NCI-H2227 (cell line): Measurements from ENCODE around the gene TNKS1BP1.

Experiments
- DNase-seq: peaks from one replicate; lab custom pipeline; 2025; ENCODE audit not compliant: unreplicated experiment; lab: John Stamatoyannopoulos, UW

The TNKS1BP1 gene

DNA sequence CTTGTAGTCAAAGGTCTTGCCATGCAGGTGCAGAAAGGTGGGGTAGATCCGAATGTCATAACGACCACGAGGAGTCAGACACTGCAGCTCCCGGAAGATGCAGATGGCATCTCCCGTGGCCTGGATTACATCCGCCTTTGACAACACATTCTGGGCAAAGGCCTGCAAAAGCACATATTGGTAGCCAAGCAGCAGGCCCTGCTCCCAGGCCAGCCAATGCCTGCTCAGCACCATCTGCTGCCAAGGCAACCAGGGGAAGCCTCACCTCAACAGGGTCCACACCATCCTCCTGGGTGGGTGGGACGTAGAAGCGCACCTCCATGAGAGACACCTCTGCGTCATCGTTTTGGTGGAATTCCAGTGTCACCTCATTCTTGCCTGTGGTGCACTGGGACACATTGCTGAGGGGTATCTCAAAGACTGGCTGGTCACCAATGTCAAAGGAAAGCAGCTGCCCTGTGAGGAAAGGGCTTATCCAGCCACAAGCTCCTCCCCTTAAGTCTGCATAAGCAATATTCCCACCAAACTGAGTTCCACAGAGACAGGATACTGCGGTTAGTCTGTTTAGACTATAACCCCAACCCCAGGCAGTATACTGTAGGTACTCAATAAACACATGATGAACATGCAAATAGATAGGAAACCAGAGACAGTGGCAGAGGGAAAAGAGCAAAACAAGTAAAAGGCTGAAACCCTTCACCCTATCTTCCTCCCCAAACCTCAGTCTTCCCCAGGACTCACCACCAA is 8.1 kb upstream of the TNKS1BP1 start:
- no peak for DNase-seq

DNA sequence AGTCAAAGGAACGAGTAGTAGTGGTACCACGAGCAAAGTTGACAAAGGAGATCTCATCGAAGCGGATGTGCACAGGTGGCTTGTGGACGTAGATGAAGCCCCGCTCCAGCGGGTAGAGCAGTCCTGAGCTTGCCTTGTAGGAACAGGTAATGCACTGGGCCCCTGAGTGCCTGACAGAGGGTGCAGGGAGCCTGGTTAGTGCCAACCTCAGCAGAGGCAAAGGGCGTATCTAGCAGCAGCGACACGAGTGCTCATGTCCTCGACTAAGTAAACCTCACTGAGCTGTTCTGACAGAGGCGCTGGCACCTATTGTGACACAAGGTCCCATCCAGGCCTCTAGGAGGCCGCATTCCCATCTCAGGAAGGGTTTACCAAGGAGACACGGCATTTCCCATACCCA is 7.0 kb upstream of the TNKS1BP1 start:
- no peak for DNase-seq

DNA sequence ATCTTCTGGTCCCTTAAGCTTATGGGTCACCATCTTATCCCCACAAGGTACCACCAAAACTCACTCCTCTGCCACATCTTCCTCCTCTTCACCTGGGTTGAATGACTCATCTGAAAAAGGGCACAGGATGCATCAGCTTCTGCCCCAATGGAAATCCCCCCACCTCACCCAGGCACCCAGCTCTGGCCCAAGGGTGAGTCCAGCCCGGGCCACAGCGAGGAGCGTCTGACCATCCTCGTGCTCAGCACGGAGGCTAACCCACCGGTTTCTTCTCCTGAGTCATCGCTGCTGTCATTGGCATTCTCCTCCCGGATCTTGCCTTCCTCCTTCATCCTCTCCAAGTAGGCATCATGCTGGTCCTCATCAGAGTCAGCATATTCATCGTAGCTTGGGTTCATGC is 5.3 kb upstream of the TNKS1BP1 start:
- no peak for DNase-seq

DNA sequence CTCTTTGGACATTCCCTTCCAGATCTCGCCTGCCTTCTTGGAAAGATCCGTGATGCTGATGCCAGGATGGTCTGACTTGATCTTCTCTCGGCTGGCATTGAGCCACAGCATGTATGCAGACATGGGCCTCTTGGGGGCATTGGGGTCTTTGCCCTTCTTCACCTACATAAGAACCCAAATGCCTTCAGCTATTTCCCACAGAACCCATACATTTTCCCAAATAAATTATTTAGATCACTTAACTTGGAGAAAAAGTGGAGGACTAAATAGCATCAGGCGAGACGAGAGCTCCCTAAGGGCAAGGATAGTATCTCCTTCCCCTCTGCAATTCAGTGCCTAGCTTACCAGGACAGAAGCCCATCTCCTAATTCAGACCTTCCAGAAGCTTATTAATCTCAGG is 3.0 kb upstream of the TNKS1BP1 start:
- DNase-seq = no peak

DNA sequence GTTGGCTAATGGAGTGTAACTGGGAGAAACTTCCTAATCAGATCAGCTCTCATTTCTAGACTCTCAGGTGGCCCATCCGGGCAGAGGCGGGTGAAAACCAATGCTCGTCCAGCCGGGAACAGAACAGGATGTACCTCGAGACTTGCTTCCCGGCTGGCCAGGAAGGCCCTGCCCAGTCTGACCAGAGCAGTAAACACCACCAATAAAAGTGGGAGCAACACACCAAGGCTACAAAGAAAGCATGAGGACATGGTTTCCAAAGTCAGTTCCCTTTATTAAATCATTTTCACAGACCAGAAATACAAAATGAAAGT is 940 bp upstream of the TNKS1BP1 start:
- peak; percentile 64 for DNase-seq

DNA sequence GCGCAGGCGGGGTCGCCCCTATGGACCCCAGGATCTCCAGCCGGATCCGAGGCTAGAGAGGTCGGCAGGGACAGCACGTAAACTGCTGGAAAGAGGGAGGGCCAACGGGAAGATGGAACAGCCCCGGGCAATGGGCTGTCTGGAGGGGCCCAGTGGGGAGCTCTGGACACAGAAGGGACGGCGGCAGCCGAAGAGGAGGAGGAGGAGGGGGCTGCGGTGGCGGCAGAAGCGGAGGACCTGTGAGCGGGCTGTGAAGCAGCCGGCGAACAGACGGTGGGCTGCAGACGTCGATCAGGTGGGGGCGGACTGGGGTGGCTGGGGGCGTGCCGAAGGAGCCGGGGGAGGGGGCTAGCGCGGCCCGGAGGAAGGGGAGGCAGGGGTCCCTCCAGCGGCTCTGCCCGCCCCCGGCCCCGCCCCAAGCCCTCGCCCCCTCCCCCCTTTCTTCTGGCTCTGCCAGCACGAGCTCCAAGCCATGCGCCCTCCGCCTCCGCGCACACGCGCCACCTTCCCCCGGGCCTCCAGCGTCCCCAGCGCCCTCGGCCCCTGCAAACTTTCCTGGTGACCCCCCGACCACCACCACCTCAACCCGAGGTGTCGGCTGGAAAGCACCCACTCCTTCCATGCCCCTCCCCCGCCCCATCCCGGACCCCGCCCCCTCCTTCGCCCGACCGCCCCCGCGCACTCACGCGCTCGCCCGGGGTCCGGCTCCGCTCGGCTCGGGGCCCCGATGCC is 432 bp downstream of the TNKS1BP1 start:
- DNase-seq = peak; percentile 80

DNA sequence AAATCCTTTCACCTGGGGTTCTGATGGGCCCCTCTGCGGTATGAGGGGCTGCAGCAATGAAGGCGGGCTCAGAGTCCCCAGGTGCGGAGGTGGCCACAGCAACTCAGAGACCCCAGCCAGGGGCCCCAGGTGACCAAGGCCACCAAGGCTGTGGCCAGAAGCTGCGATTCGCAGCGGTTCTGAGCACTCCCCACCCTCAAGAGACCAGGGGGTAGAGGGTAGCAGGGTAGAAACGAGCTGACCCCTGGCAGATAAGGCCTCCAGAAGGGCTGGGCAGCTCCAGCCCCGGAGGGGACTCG is 948 bp downstream of the TNKS1BP1 start:
- no peak for DNase-seq

DNA sequence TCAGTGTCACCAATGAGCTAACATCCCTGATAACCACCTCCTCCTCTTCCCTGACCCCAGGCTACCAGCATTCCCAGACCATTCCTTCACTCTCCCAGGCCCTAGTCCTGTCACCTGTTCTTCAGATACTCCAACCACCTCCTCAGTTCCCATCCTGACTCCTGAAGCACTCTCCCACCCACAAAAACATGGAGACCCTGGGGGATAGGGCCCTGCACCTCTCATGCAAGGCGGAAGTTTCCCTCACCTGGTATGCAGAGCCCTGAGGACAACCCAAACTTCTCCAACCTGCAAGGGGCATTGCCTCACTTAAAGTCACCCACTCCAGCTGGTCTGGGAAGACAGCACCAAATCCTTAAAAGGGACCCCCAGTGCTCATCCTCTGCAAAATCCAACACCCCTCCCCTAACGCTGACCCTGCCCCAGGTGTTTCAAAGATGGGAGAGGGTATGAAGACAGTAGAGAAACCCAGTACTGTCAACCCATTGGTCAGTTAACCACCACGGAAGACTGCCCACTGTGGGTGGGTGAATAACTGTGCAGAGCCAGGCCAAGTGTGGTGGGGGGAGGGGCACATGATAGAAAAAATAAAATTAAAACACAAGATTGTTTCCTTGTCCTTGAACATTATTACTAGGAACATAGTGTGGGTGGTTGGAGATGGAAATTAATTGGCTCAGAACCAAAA is 1.4 kb downstream of the TNKS1BP1 start:
- DNase-seq = peak; percentile 24

DNA sequence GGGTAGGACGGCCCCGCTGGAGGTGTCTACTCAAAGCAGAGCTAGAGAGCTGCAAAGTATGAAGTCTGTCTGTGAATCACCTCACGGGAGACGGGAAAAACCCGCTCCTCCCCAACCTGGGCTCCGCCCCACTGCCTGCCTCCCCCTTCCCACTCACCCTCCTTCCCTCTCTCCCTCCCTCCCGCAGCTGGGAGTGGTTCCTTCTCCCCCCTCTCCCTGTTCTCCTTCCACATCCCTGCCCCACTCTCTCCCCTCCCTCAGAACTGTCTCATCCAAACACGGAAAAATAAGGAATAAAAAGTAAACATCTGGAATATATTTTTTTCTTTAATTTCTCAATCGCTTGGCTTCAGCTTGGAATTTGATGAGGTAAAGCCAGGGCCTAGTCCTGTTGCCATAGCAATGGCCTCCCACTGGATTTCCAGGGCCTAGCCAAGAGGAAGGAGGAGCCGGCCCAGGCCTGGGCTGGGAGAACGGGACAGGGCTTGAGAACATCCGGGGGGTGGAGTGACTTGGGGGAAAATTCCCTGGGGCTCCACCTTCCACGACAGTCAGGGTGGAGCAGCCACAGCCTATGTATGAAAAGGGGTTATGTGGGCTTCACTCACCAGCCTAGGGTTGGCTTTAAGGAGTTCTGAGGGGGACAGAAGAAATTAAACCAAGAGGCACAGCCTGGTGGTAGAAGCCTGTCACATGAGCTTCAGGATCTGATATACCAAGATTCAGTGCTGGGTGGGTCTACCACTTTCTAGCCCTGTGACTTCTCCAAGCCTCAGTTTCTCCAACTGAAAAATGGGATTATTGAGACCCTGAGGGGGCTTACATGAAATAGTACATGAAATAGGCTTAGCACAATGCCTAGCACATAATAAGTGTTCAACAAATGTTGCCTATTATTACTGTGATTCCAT is 2.2 kb downstream of the TNKS1BP1 start:
- peak; percentile 88 for DNase-seq

DNA sequence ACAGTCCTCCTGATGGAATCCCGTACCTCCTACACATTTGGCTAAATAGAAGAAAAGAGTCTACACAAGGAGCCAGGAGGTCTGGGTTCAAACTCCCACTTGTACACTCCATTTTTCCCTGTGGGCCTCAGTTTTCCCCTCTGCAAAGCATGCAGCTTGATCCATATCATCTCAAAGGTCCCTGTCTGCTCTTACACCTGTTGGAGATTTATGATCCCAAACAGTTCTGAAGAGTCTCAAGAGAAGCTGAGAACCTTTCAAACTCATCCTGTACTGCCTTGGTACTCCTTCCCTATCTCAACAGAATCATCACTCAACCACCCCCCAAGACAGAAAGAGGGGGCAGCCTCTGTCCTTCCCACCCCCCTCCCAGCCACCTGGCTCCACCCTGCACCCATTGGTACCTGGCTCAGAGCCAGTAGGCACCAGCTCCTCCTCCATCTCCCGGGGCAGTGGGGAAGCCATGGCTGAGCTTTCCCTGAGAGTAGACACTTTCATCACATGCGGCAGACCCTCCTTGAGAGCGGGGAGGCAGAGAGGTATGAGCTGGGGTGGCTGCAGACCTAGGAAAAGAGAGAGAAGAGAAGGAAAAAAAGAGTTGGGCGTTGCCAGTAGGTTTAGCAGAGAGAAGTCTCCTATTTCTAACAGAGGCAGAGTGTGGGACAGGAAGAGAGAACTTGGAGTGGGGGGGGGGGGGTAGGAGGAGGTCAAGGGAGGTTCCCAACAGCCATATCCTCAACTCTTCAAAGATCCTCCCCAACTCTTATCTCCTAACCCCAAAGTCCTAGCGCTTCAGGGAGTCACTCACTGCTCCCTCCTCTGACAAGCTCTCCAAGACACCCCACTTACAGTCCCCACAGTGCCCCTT is 3.1 kb downstream of the TNKS1BP1 start:
- DNase-seq = peak; percentile 46

DNA sequence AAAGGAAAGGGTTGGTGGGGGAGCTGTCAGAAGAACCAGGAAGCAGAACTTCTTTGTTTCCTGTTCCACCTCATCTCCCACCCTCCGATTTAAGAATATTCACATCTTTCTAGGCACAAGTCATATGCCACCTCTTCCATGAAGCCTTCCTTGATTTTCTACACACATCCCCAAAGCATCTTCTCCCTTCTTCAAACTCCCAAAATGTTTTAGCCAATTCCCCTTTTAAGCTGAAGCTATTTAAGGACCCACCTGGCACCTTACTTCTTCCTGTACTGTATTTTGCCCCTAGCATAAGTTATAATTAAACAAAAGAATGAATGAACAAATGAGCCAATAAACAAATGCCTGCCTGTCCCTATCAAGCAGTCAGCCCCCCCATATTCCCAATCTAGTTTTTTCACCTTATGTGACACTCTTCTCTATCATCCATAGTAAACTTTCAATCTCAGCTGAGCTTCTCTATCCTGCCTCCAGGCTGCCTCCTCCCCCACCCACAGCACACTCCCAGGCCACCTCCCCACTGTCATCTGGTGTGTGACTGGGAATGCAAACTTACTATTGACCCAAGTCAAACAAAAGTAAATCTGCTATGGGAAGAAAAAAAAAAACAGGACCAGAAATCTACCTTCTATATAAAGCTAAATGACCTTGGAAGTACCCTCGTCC is 3.9 kb downstream of the TNKS1BP1 start:
- no peak for DNase-seq

DNA sequence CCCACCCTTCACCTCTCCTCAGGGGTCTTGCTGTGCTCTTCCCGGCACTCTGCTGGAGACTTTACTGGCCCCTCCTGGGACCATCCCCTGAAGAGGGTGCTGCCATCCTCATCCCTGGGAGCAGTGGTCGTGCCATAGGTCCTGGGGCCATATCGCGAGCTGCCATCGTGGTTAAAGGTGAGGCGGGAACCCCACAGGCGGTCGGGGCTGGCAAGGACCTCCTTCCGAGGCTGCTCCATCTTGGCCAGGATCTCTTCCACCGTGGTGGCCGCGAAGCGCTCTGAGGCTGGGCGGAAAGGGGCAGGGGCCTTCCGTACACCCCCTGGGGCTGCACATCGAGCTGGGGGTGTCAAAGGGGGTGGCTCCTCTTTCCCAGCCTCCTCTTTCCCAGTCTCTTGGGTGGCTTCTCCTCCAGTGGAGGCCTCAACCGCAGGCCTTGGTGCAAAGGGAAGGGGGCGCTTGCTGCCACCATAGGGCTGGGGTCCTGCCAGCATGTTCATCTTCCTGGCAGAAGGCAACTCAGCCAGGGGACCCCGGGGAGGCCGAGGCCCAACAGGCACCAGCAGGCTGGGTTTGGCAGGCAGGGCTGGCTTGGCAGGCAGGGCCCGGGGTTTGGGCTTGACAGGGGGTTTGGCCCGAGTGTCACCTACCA is 4.6 kb downstream of the TNKS1BP1 start:
- DNase-seq = no peak

DNA sequence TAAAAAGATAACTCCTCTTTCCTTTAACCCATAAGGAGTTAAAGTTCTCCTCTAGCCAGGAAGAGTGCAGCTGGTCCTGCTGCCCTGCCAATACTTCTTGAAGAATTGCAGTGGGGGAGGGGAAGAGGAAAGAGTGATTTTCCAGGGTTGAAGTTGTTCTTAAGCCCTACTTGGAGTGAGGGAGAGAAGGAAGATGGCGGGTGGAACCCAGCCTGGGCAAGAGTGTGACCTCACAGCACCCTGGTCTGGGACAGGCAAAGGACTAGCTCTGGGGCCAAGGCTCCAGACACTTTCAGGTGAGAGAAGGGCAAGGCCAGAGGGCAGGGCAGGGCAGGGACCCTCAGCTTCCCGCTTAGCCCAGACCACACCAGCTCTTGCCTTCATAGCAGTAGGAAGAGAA is 6.6 kb downstream of the TNKS1BP1 start:
- no peak for DNase-seq

DNA sequence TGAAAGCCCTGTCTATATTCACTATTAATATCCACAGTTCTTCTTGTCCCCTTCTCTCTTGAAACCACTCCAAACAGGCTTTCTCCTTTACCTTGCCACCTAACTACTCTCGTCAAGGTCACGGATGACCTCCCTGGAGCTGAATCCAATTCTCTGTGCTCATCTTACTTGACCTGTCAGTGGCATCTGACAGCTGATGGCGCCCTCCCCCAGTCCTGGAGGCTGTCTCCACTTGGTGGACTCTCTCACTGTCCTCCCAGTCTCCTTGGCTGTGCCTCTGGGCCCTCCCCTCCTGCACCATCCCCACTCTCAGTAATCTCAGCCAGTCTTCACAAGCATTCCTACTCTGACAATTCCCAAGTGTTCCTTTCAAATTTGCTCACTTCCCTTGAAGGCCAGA is 8.7 kb downstream of the TNKS1BP1 start:
- peak; percentile 60 for DNase-seq

DNA sequence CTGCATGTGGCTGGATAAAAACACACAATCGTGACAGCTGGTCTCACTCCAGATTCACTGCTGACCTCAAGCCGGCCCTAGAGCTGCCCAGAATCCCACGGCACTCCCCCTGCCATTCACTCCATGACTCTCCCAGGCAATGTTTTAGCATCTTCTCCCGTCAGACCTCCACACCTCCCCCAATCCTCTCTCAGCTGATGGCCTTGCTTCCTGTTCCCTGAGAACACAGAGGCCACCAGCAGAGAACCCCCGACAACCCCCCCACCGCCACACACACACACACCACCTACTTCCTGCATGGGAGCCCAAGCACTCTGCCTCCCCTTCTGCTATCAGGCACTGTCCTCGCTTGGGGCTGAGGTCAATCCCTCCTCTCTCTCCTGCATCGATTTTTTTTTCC is 9.3 kb downstream of the TNKS1BP1 start:
- peak; percentile 62 for DNase-seq

DNA sequence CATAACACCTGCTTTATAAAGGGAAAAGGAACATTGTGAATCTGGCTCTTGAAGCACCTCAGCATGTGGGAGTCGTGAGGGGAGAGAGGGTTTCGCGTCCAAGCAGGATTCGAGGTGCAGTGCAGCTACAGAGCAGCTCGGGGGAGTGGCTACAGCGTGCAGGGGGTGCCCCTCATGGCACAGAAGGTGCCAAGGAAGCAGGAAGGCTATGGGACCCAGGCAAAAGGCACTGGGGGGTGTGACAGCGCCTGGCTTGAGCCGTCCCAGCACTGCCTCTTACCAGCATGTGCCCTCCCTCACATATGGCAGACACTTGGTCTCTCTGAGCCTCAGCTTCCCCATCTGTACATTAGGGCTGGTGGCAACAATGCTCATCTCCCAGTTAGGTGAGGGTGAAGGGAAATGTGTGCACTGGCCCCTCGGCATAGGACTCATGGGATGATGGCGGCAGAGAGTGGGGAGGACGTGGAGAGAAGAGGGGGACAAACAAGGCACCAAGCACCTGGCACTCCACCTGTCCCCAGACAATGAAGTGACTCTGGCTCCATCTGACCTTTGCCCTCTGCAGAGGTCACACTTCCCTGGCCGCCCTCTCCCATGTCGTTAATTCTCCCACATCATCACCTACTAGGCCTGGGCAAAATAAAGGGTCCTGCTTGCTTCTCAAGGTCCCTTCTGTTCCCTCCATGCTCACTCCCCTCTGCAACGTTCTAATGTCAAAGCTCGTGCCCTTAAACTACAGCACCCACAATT is 10.4 kb downstream of the TNKS1BP1 start:
- DNase-seq = no peak

DNA sequence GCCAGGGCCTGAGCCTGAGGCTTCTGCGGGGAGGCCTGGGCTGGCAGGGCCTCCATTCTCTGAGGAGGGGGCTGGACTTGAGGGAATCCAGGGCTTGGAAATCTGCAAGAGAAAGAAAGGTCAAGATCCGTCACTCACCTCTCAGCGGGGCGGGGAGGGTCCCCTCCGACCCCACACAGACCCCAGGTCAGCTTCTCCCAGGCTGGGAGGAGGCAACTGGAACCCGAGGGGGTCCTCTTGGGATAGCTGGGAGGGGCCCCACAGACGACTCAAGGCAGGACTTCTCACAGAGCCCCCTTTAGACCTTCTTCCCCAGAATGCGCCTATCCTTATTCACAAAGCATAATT is 11.0 kb downstream of the TNKS1BP1 start:
- no peak for DNase-seq

DNA sequence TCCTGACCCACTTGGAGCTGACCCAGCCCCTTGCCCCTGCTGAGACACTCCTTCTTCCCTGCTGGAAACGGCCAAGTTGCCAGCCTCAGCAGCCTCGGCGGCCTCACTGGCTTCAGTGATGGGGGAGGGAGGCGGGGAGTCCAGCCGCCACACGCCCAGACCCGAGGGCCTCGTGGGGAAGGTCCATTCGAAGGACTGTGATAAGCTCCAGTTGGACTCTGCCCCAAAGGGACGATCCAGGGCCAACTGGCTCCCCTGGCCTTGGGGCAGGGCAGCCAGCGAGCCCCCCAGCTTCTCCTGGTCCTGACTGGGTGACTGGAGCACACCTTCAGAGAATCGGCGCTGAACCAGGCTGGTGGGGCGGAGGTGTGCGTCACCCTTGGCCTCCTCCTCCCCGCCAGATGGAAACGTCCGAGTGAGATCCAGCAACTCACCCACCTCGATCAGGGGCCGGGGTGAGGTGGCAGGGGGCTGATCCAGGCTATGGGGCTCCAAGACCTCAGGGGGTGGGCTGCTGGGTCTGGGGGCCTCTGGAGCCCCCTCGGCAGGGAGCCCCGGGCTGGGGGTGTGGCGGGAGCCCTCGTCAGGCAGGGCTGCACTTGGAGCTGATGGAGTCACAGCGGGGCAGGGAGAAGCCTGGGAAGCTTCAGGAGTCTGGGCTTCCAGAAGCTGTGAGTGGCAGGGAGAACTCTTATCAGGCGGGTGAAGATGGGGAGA is 11.5 kb downstream of the TNKS1BP1 start:
- no peak for DNase-seq
